GM12891 (cell line): ENCODE measurements around the gene CXCL6.

Experiments
- POLR2A ChIP-seq: IDR thresholded peaks from 2 replicates; pipeline ENCODE4 v1.6.1; 2011; ENCODE audit warnings: low read depth, low read length, control low read depth
- POLR2AphosphoS5 ChIP-seq: IDR thresholded peaks from 2 replicates; pipeline ENCODE4 v1.6.1; 2011; ENCODE audit warnings: low read depth, low read length, control low read depth
- SPI1 ChIP-seq: IDR thresholded peaks from 2 replicates; pipeline ENCODE4 v1.6.1; 2011; ENCODE audit warnings: low read depth, low read length, control low read depth
- TAF1 ChIP-seq: IDR thresholded peaks from 2 replicates; pipeline ENCODE4 v1.6.1; 2011; ENCODE audit warnings: low read depth, low read length, control low read depth

GRCh38 chr4:73842696-73843095 lies 6.2 kb downstream of the CXCL6 start:
- TF ChIP-seq POLR2A (no peak), POLR2AphosphoS5 (no peak), TAF1 (no peak), SPI1 (no peak)
